ENCODE results near the gene LTA4H. TPM values are rescaled to one million over a fixed set of nuclear protein-coding genes. Genes with fewer than 3 reads are reported as not detected.

LTA4H gene
- polyA plus RNA-seq, 6 donors from 2014 or later, result 203 to 338 (median 258) TPM

Other genes with a start within 250 kb of the LTA4H start
- not detected for gene NTN4, start 244.8 kb downstream of the LTA4H start, polyA plus RNA-seq (ENCODE audit: low read depth in 6 of 6)
- gene SNRPF, start 176.6 kb downstream of the LTA4H start, polyA plus RNA-seq (ENCODE audit: low read depth in 6 of 6), result 10 to 100 TPM; 27.2 to 56.2 (median 51.2) TPM
- under 1 TPM in 1 of 6 donors, not detected in 5; 0.12 TPM for gene CCDC38, start 93.0 kb downstream of the LTA4H start, polyA plus RNA-seq (ENCODE audit: low read depth in 6 of 6)
- under 1 TPM in 4 of 6 donors, not detected in 2; 0.20 to 0.85 (median 0.39) TPM for gene AMDHD1, start 92.3 kb downstream of the LTA4H start, polyA plus RNA-seq (ENCODE audit: low read depth in 6 of 6)
- gene HAL, start 39.2 kb downstream of the LTA4H start, polyA plus RNA-seq (ENCODE audit: low read depth in 6 of 6), result 1 to 10 TPM in 1 of 6 donors, under 1 TPM in 3, not detected in 2; 0.36 to 1.4 (median 0.75) TPM
- 10 to 100 TPM; 12.1 to 20.9 (median 14.8) TPM for gene ELK3, start 158.8 kb upstream of the LTA4H start, polyA plus RNA-seq (ENCODE audit: low read depth in 6 of 6)

Data from naive B cell (primary cell).